ENCODE results near the gene TRAPPC14.

The TRAPPC14 gene

GRCh38 chr7:100174582-100174981, 16.1 kb upstream of the TRAPPC14 start:
- DNase-seq (ENCODE audit: low read depth in 2 of 3, low spot score in 2 of 3): no peak

DNA sequence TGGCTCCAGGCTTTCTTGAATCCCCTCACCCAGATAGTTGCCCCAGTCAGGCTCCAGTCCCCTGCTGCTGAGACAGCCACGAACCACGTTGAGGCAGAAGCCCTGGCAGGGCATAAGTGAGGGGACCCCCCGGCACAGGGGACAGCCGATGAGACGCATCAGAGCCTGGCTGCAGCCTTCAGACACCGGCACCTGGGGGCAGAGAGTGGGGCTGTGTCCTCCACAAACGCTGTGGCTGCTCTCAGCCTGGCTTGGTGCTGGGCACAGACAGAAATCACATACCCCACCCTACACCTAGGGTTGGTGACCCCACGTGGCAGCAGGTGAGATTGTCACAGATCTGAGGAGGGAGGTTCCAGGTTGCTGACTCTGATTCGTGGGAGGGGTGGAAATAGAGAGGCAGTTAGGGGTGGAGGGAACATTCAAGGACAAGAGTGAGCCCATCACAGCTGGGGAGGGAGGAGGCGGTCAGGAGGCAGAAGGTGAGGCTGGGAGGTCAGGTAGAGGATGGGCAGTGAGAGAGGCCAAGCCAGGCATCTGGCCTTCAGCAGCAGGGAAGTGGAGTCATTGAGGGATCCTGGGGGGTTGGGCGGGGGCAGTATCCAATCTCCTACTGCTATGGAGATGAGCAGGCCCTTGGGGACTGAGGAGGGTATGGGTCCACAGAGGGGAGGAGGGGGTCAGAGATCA, 15.4 kb upstream of the TRAPPC14 start:
- no peak for DNase-seq (ENCODE audit: low read depth in 2 of 3, low spot score in 2 of 3)

DNA sequence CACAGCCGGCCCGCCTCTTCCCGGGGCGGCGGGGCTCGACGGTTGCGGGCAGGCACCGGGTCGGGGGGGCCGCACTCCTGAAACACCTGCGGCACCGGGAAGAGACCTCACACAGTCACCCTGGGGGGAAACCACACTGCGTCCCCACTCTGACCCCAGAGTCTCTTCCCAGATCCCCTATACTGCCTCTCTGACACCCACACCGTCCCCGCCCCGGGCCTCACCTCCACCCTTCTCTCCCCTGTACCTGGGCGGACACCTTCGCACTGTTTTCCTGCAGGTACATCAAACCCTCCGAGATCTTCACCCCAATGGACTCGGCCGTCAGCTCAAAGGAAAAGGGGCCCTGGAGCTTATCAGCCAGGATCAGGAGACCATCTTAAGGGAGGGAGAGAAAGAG, 13.3 kb upstream of the TRAPPC14 start:
- DNase-seq (ENCODE audit: low read depth in 2 of 3, low spot score in 2 of 3): no peak

DNA sequence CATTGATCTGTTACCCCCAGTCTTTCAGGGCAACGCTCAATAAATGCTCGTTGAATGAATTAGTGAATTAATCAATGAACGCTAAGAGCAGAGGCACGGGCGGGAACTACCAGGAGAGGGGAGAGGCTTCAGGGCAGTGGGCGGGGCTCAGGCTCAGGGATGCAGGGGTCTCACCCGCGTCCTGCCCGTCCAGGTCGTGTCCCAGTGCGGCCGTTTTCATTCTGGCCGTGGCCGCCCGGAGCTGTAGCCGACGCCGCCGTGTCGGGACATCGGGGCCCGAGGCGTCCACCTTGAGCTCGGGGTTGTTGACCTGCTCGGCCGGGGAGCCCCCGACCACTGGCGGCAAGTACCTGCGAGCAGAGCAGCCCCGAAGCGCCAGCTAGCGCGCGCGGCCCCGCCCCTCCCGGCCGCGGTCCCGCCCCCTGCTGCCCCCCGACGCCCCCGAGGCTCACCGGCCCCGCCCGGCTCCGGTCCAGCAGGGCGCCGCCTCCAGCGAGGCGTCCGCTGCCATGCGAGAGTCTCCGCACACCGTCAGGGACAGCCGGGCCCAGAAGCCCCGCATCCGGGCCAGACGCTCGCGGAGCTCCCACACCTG, 12.7 kb upstream of the TRAPPC14 start:
- DNase-seq (ENCODE audit: low read depth in 2 of 3, low spot score in 2 of 3): no peak

- no peak for DNase-seq (ENCODE audit: low read depth in 2 of 3, low spot score in 2 of 3)
Measured at GRCh38 chr7:100170101-100170897, 11.8 kb upstream of the TRAPPC14 start.

GRCh38 chr7:100169147-100169850, 10.8 kb upstream of the TRAPPC14 start:
- DNase-seq (ENCODE audit: low read depth in 2 of 3, low spot score in 2 of 3): no peak

DNA sequence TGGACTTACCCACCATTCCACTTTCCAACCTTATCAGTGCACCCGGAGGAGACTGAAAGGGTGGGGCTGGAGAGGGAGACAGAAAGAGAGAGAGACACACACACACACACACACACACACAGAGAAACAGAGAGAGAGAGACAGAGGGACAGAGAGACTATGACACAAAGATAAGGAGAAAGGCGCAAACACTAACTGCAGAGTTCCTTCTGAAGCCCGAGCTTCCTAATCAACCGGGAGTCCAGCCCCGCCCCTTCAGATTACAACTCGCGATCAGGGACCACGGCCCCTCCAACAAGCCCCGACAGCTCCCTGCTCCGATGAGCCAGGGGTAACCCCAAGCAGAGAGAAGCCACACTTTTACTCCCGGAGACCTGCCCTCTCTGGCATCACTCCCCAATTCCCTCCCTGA, 9.4 kb upstream of the TRAPPC14 start:
- DNase-seq (ENCODE audit: low read depth in 2 of 3, low spot score in 2 of 3): no peak

- no peak for DNase-seq (ENCODE audit: low read depth in 2 of 3, low spot score in 2 of 3)
Measured at GRCh38 chr7:100166970-100167911, 8.7 kb upstream of the TRAPPC14 start.

DNA sequence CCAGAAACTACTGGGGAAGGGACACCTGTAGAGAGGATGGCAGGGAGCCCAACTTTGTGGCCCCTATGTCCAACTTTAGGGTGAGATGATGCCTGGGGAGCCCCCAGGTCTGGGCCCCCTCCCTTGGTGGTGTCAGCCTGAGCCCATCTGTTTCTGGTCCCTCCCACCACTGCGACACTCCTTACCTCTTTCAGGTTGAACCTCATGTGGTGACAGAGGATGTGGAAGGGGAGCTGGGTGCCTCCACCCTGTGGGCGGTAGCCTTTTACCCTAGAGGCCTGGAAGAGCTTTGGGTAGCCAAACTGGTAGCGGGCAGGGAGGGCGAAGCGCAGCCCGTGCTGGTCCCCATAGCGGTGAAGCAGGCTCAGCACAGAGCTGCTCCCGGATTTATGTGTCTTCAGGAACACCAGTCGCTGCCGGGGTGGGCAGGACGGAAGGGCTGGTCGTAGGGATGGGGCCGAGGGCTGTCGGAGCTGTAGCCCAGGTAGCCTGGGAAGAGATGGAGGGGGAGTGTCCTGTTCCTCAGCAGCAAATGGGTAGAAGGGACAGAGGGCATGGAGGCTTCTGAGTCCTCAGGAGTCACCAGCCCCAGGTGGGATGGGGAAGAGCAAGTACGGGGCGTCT, 7.9 kb upstream of the TRAPPC14 start:
- no peak for DNase-seq (ENCODE audit: low read depth in 2 of 3, low spot score in 2 of 3)

GRCh38 chr7:100163871-100164270, 5.3 kb upstream of the TRAPPC14 start:
- no peak for DNase-seq (ENCODE audit: low read depth in 2 of 3, low spot score in 2 of 3)

DNA sequence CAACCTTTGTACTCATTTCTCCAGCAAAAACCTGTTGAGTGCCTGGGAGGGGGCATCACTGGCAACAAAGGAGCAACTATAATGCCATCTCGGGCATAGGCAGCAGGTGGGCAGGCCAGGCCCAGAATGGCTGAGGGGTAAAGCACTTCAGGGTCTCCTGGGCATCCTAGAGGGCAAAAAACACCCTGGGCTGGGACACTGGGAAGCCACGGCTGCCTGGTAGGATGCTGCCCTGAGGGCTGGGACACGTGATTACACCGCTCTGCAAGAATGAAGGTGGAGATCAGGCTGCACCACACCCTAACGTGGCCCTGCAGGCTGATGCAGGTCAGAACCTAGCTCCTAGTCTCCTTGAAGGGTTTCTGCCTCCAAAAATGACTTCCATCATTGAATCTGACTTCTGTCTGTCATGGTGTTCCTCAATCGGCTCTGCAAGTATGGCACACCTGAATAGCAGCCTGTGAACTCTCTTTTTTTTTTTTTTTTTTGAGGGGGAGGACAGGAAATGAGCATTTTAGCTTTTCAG, 4.5 kb upstream of the TRAPPC14 start:
- DNase-seq (ENCODE audit: low read depth in 2 of 3, low spot score in 2 of 3): no peak

- DNase-seq (ENCODE audit: low read depth in 2 of 3, low spot score in 2 of 3): no peak
Measured at GRCh38 chr7:100160067-100160466, 1.5 kb upstream of the TRAPPC14 start.

GRCh38 chr7:100159099-100159623, 638 bp upstream of the TRAPPC14 start:
- DNase-seq (ENCODE audit: low read depth in 2 of 3, low spot score in 2 of 3): no peak

DNA sequence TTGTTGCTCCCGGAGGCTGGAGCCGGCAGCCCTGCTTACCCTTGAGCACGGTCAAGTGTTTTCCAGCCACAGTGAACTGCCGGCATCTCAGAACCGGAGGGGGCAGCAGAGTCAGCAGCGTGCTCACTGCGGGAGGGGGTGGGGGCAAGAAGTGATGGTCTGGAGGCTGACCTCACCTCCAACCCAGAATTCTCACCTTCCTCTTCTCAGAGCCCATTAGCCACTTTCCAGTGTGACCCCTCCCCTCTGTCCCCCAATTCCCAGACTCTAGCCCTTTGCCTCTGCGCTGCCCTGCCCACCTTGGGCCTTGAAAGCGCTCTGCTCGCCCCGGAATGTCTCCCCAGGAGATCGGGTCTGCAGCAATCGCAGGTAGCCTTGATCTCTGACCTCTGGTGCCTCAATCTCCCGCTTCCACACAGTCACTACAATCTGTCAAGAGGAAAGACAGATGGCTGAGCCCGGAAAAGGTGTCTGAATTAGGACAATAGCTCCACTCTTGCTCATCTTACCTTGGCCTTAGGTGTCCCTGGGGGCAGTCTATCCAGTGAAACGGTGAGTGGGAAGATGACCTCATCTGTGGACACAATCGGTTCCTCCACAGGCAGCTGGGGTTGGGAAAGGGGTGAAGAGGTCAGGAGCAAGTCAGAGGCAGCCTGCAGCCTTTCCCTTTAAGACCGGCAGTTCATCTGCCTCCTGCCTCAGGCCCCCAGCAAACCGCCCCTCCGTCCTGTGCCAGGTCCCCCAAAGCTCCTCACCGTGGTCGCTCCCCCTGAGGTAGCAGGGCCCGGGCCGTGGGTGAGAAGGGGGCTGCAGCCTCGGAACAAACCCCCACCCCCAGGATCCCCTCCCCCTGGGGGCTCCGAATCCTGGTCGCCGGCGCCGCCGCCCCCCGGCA, 942 bp downstream of the TRAPPC14 start:
- no peak for DNase-seq (ENCODE audit: low read depth in 2 of 3, low spot score in 2 of 3)

DNA sequence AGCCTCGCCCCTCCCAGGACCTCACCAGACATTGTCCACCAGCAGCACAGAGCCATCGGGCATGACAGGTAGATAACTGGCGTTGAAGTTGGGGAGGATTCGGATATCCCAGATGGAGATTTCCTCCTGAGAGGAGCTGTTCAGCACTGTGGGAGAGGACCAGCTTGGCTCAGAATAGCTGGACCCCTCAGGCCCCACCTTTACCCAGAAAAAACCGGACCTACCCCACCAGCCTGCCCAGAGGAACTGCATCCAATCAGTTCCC, 1.5 kb downstream of the TRAPPC14 start:
- no peak for DNase-seq (ENCODE audit: low read depth in 2 of 3, low spot score in 2 of 3)

- DNase-seq (ENCODE audit: low read depth in 2 of 3, low spot score in 2 of 3): no peak
Measured at GRCh38 chr7:100156331-100157068, 2.0 kb downstream of the TRAPPC14 start.

DNA sequence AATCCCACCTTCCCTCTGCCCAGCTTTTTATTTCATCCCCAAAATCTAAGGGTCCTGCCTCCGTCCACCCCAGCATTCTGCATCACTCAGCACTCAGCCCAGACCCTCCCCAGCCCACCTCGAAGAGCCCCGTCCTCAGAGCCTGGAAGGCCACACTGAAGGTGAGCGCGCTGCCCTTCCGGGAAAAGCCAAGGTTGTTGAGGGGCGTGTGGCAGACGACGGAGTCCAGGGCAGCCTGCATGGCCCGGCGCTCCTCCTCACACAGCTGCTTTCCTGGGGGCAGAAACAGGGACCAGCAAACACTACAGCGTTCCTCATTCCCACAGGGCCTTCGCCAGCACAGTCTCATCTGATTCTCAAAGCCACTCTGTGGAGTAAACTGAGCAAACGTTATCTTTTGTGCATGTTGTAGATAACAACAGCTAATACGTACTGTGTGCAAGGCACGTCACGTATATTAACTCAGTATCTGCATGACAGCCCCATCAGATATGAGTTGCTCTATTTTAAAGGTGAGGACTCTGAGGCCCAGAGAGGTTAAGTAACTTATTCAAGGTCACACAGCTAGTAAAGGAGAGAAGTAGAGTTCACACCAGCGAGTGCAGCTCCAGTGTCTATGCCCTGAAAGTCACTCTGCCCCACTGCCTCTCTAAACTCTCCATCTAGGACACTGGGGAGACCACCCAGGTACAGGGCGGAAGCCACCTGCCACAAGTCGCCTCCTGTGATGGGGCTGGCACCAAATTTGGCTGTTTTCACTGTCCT, 2.8 kb downstream of the TRAPPC14 start:
- no peak for DNase-seq (ENCODE audit: low read depth in 2 of 3, low spot score in 2 of 3)
